Panc1 (cell line): ENCODE measurements around the gene LANCL2.

Experiments used
- CTCF ChIP-seq: fragments of 450-650 bp; IDR thresholded peaks from 2 replicates; pipeline ENCODE4 v1.5.1; 2017; ENCODE audit warnings: mild to moderate bottlenecking
- POLR2AphosphoS5 ChIP-seq: IDR thresholded peaks from 2 replicates; pipeline ENCODE4 v1.6.1; 2012; ENCODE audit warnings: mild to moderate bottlenecking, low read depth, low read length, moderate library complexity

DNA sequence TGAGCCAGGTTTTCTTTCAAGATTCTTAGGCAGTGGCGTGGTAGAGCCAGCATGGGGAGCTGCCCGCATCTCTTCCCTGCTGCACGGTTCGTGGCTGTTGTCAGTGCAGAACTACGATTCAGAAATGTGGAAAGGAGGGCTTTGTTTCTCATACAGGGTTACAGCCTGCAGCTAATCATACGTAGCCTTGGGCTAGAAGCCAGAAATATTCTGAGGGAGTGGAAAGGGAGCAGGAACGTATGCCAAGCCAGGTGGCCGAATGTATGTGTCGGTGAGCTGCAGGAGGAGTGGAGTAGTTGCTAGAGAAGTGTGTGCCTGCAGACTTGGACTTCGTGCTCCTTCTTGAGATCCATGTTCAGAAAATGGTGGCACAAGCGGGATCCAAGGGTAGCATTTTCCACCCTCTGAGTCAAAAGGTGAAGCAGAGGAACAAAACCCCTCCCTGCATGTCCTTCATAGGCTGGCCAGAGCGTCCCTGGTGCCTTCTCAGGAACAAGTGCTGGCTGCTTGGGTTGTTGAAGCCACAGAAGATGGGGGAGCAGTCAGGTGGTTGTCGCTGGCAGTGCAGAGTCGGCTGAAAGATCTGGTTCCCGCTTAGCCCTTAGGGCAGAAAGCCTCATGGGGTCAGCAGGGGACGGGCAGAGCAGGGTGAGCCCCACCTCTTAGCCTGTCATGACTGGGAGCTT is 40.9 kb downstream of the LANCL2 start:
- TF ChIP-seq CTCF (no peak), POLR2AphosphoS5 (no peak)
